HG03135 (cell line): ENCODE measurements around the gene KLHL11.

ENCODE experiments used
- ATAC-seq: cut with Tn5 transposase; IDR thresholded peaks from one replicate; pipeline ENCODE4 v1.9.1; 2021; ENCODE audit warnings: mild to moderate bottlenecking, moderate library complexity; ENCODE audit not compliant: unreplicated experiment

The KLHL11 gene

DNA sequence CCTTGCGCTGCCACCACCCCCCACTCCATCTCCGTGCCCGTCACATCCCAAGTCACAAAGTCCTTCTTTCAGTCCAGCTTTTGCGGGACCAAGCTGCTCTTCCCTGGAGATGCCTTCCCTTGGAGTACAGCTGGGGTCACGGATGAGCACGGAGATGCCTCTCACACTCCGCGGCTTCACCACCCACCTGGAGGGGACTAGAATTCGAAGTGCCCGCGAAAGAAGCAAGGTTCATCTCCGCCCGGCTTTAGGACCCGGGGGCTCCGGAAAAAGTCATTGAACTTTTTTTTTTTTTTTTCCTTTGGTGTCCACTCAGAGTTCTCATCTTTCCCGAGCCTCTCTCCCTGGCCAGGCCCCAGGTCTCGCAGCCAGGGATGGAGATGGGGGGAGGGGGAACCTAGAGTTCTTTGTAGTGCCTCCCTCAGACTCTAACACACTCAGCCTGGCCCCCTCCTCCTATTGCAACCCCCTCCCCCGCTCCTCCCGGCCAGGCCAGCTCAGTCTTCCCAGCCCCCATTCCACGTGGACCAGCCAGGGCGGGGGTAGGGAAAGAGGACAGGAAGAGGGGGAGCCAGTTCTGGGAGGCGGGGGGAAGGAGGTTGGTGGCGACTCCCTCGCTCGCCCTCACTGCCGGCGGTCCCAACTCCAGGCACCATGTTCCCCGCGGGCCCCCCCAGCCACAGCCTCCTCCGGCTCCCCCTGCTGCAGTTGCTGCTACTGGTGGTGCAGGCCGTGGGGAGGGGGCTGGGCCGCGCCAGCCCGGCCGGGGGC is 52.7 kb downstream of the KLHL11 start, which contains the start of gene FKBP10:
Gene FKBP10, plus strand, starts transcription at position 624 of the 771 bp plus-strand sequence. Its CDS starts 31 bp downstream, at position 655.
- ATAC-seq: no peak

DNA sequence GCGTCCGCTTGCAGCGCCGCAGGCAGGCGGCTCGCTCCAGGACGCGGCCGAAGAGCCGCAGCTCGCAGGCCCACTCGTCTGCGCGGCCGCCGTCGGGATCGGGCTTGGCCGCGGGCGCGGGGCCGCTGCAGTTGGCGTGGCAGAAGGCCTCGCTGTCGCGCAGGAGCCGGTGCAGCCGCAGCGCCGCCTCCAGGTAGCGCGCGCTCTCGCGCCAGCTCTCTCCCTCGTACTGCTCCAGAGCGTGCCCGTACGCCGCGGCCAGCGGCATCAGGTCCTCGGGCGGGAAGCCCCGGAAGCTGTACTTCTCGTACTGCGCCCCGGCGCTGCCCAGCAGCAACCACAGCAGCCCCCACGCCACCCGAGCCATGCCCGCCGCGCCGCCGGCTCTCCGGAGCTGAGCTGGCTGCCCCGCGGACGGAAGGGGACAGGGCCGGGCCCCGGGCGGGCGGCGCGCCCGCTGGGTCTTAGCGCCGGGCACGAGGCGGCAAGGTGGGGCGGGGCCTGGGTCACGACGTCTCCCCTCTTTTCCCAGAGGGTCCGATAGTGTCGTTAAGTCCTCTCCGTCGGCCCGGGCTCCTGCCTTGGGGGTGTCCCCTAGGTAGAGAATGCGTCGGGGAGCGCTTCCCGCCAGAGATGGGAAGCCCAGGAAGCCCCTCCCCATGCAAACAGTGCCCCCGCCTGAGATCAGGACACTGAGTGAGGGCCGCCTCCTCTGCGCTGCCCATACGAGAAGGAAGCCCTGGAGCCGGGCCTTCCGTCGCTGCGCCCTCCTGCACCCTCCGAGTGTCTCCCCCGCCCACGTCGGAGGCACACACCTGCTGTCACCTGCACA is 53.5 kb downstream of the KLHL11 start, which contains the start of gene P3H4:
Gene P3H4, minus strand, starts transcription at position 401 of the 832 bp plus-strand sequence. Its CDS starts 34 bp downstream, at position 367.
- ATAC-seq: no peak

DNA sequence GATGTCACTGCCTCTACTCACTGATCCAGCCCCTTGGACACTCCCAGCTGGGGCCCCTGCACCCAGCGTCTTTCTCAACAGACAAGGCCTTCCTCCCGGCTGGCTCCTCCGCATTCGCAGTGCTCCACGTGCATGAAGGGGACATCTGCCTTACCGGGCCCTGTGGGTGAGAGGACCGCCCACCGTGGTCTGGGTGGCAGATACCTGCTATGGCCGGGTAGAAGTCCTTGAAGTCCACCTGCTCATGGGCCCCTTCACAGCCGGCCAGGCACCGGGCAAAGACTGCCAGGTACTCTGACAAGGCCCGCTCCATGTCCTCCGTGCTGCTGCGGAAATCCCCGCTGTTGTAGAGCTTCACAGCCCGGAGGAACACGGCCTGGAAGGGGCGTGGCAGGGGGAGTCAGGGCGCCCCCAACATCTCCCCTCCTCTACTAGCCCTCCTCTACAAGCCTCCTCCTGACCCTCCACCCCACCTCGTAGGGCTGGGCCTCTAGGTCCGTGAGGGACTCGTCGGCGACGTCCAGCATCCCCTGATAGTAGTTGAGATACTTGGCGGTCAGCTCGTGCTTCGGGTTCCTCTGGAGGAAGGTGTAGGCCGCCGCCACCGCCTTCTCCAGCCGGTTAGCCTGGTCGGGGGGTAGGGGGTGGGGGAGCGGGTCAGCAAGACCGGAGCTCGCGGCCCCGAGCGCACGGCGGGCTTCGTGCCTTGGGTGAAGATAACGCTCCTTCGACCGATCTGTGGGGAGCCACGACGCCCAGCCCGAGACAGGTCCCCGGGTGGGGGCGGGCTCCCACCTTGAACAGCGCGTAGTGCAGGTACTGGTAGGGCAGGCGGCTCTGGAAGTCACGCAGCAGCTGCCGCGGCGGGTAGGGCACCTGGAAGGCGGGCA is 54.3 kb downstream of the KLHL11 start:
- ATAC-seq: no peak

DNA sequence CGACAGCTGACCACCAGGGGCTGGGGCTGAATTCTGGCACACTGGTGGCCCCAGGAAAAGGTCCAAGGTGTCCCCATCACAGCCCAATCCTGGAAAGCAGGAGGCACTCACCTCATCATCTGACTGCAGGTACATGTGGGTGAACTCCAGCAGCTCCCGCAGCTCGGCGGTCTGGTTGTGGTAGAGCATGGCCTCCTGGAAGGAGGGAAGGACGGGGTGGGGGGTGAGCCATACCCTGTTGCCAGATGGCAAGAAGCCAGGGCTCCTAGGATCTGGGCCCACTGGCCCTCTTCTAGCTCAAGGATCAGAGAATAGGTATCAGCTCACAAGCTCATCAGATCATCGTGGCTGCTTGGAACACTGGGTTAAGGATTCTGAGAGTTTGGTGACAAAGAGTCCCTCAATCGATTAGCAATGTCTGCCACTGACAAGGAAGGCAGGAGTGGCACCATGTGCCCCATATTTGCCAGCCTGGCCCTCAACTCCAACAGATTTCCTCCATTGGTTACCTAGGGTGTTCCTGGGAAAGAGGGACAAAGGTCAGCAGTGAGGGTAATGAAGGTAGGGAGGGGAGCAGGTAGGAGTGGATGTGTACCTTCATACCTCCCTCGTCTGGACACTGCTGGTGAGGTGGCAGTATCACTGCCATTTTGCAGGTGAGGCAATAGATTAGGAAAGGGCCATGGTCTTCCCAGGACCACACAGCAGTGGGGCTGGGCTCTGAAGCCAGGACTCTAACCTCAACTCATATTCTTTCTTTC is 58.4 kb downstream of the KLHL11 start:
- ATAC-seq: no peak
